ENCODE measurements around the gene LRCH1. TPM values are rescaled to one million over a fixed set of nuclear protein-coding genes. Genes with fewer than 3 reads are reported as not detected.

LRCH1 gene
- total RNA-seq, 4 donors from 2014 or later = 5.0 to 20.4 (median 7.4) TPM

- H3K27ac ChIP-seq = no peak overlapping the region
- H3K36me3 ChIP-seq = no peaks in the 10 kb centered on the region
- no peak for DNase-seq
- intact Hi-C loops (cut with DNase I) = no loop called here
- no peaks in the 10 kb centered on the region for H3K27me3 ChIP-seq
- 83 to 85% methylated on average over 4 of the region's 4 CpGs for WGBS, 2 donors
- TF ChIP-seq POLR2A (IDR thresholded peaks at IDR 0.05) (no peak), CTCF (IDR thresholded peaks at IDR 0.05) (no peak)
- H3K9me3 ChIP-seq = no peaks in the 10 kb centered on the region
- H3K4me1 ChIP-seq = no peaks in the 10 kb centered on the region
- H3K4me3 ChIP-seq = no peak overlapping the region
These were observed 10.1 kb upstream of the LRCH1 start for GRCh38 chr13:46542833-46543232.

GRCh38 chr13:46543287-46543686 lies 9.7 kb upstream of the LRCH1 start:
- Histone ChIP-seq H3K36me3 (no peaks in the 10 kb centered on the region), H3K27ac (no peak overlapping the region), H3K9me3 (no peaks in the 10 kb centered on the region), H3K4me3 (no peak overlapping the region), H3K4me1 (no peaks in the 10 kb centered on the region), H3K27me3 (no peaks in the 10 kb centered on the region)
- no peak for TF ChIP-seq POLR2A (IDR thresholded peaks at IDR 0.05)
- no peak for TF ChIP-seq CTCF (IDR thresholded peaks at IDR 0.05)
- WGBS, 2 donors = 50 to 84% methylated on average over 3 of the region's 3 CpGs
- intact Hi-C loops (cut with DNase I) = no loop called here
- no peak for DNase-seq

DNA sequence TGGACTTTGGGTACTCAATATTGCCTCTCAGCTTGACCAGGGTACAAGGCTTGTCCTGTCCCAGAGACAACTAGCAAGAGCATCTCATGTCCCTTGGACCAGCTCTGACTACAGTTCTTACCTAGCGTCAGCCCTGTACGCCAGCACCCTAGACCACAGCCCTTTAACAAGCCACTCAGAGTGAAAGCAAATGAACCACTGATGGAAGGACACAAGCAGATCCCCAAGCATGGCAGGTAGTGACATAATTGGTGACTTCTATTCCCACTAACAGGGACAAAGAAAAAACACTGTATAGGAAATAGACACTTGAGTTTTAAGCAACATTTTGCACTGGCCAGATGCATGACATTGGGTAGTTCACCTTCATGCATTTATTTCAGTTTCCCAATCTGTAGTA lies 8.8 kb upstream of the LRCH1 start:
- DNase-seq = no peak
- H3K9me3 ChIP-seq = no peaks in the 10 kb centered on the region
- intact Hi-C loops (cut with DNase I) = no loop called here
- H3K4me1 ChIP-seq = no peaks in the 10 kb centered on the region
- no peak overlapping the region for H3K4me3 ChIP-seq
- H3K27me3 ChIP-seq = peaks cover 0 to 2% (median 0%) of the 10 kb centered on the region in 4 donors
- no peak for TF ChIP-seq POLR2A (IDR thresholded peaks at IDR 0.05)
- no peak for TF ChIP-seq CTCF (IDR thresholded peaks at IDR 0.05)
- 87 to 91% methylated on average over 2 of the region's 2 CpGs for WGBS, 2 donors
- no peak overlapping the region for H3K27ac ChIP-seq
- no peaks in the 10 kb centered on the region for H3K36me3 ChIP-seq

DNA sequence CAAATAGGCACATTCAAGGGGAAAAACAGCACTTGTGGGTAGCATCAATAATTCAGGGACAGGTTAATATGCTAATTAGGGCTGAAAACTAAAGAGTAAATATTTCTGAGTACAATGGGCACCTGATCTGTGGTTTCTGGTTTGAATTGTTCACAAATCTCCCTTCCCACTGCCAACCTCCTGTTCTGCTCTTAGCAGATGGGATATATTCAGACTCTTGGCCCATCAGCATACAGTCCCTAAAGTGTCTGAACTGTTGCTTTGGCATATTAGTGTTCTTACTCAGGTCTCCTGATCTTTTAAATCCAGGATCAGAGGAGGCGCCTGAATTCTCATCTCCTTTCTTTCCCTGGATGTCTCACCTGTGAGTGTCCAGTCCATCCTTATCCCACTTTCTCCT lies 8.2 kb upstream of the LRCH1 start:
- Histone ChIP-seq H3K27ac (no peak overlapping the region), H3K27me3 (peaks cover 0 to 6% (median 0%) of the 10 kb centered on the region in 4 donors), H3K4me1 (no peaks in the 10 kb centered on the region), H3K36me3 (no peaks in the 10 kb centered on the region), H3K4me3 (no peak overlapping the region), H3K9me3 (no peaks in the 10 kb centered on the region)
- whole genome bisulfite sequencing, 2 donors = 94 to 100% methylated on average over 1 of the region's 1 CpG
- TF ChIP-seq CTCF (IDR thresholded peaks at IDR 0.05) (no peak), POLR2A (IDR thresholded peaks at IDR 0.05) (no peak)
- intact Hi-C loops (cut with DNase I) = no loop called here
- DNase-seq = no peak

DNA sequence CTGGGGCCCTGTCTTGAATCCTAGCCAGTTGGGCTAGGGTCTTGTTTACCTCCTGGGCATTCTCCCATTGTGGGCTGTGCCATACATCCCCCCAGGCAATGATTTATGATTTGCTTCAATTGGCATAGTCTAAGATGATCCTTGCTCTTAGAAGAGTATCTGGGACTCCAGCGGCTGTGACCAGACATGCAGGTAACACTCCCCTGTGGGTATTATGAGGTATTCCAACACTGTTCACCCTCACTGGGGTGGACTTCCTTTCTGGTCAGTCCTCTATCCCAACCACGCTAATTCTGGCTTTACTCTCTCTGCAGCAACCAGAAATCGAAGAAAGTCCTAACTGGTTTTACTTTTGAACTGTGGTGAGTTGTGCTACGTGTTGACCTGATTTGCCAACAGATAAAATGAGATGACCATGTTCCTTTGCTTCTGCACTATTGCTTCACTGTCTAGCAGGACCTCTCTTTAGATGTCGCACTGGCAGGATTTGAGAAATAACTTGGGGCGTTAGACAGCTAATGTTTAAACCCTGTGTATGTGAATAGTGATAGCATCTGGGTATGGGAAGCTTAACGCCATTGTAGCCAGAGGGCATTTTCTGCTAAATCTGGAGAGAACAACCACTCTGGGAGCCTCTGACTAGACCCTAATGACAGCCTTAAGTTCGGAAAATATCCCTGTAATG lies 6.7 kb upstream of the LRCH1 start:
- Histone ChIP-seq H3K27me3 (peaks cover 0 to 6% (median 0%) of the 10 kb centered on the region in 4 donors), H3K36me3 (no peaks in the 10 kb centered on the region), H3K4me1 (peaks cover 0 to 4% (median 0%) of the 10 kb centered on the region in 3 donors), H3K4me3 (no peak overlapping the region), H3K27ac (no peak overlapping the region), H3K9me3 (no peaks in the 10 kb centered on the region)
- intact Hi-C loops (cut with DNase I) = no loop called here
- DNase-seq = no peak
- WGBS, 2 donors = 80 to 82% methylated on average over 7 to 8 of the region's 8 CpGs
- TF ChIP-seq CTCF (IDR thresholded peaks at IDR 0.05) (no peak), POLR2A (IDR thresholded peaks at IDR 0.05) (no peak)
